Measurements from ENCODE around the gene MCRIP2.

GRCh38 chr16:648781-649589 is 7.4 kb downstream of the MCRIP2 start, which contains the start of gene WDR90:
- TF ChIP-seq CTCF (conservative IDR thresholded peaks at IDR 0.05) (no peak), ZFX (IDR thresholded peaks at IDR 0.05) (peak; percentile 95)

Measured in C4-2B (cell line).